ENCODE measurements around the gene MYL9. TPM values are rescaled to one million over a fixed set of nuclear protein-coding genes. Genes with fewer than 3 reads are reported as not detected.
A peak's percentile ranks its signal among the peaks of the same experiment; 100 is the strongest.

MYL9 gene
- total RNA-seq (579 and 882 TPM in 2 replicates), polyA plus RNA-seq (1,085 and 1,624 TPM in 2 replicates)

DNA sequence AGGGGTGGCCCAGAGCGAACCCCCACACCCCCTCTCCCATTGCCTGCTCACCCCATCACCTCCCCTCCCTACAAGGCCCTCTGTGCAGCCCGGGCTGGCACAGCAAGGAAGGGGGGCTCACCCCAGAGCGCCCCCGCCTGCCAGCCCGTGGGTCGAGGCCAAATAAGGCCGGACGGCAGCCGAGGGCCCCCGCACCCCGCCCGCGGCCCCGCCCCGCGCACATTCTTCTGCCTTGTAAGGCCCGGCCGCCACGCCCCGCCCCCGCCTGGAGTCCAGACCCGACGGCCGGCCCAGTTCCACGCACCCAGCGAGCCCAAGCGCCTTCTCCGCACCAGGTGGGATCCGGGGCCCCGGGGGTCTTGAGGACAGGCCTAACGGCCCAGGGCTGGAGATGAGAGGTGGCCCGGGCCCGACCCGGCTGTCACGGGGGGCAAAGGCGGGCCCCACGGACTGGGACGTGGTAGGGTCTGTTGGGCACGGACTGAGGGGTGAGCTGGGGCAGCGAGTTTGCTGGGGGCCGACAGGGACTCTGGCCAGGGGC, at the start of gene MYL9:
TSS of gene MYL9 (plus strand) at position 293 of the 541 bp plus-strand sequence. CDS start 3,366 bp downstream, outside the sequence.
- peak within 1 kb of the TSS; percentile 67 for H3K4me3 ChIP-seq
- peak within 1 kb of the TSS; percentile 100 for H3K27ac ChIP-seq
- peaks cover 39% of the 10 kb centered on the region for H3K4me1 ChIP-seq (ENCODE audit: low read depth)

DNA sequence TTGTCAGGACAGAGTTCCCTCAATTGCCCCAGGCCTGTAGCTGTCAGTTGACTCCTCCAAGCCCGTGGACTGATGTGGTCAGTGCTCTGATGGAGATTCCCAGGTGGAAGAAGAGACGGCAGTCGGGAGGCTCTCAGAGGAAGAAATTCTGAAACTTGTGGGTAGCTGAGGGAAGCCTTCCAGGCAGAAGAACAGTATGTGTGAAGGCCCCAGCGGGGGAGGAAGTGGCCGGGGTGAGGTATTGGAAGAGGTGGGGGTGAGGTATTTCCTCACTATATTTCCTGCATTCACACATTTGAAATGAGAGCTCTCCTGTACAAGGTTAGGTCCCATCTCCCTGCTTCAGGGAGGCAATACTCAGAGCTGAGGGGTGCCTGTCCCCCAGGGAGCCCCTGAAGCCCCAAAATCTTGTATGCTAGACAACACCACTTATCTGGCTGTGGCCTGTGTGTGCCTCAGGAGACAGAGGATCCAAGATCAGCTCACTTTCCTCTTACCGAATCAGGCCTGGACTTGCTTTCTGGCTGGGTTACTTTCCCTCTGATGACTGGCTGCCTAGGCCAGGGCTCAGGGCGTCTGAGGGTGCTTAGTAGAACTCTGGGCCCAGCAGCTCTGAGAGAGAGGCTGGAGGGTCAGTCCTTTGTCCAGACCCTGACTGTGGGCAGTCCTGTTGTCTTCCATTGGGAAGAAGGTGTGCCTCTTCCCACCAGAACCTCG, 49.3 kb upstream of the MYL9 start:
- H3K36me3 ChIP-seq = no peaks in the 10 kb centered on the region
- TF ChIP-seq CTCF (IDR thresholded peaks at IDR 0.05; ENCODE audit: low read depth, low read length) = no peak
- H3K4me1 ChIP-seq (ENCODE audit: low read depth) = peaks cover 8% of the 10 kb centered on the region
- peak overlapping the region; percentile 51 for H3K27ac ChIP-seq
- H3K4me3 ChIP-seq = no peak overlapping the region
- H3K27me3 ChIP-seq = no peaks in the 10 kb centered on the region
- peak in 1 of 2 donors; percentile 63 for DNase-seq (ENCODE audit: low read depth in 1 of 2, low spot score in 1 of 2)
- no peaks in the 10 kb centered on the region for H3K9me3 ChIP-seq (ENCODE audit: low read depth)

More for the DNA sequence above, at the start of gene MYL9:
- peak; percentile 90 to 96 for DNase-seq (ENCODE audit: low read depth in 1 of 2, low spot score in 1 of 2)
- H3K27me3 ChIP-seq = no peaks in the 10 kb centered on the region
- no peaks in the 10 kb centered on the region for H3K9me3 ChIP-seq (ENCODE audit: low read depth)
- peaks cover 14% of the 10 kb centered on the region for H3K36me3 ChIP-seq
- TF ChIP-seq CTCF (IDR thresholded peaks at IDR 0.05; ENCODE audit: low read depth, low read length) = no peak

DNA sequence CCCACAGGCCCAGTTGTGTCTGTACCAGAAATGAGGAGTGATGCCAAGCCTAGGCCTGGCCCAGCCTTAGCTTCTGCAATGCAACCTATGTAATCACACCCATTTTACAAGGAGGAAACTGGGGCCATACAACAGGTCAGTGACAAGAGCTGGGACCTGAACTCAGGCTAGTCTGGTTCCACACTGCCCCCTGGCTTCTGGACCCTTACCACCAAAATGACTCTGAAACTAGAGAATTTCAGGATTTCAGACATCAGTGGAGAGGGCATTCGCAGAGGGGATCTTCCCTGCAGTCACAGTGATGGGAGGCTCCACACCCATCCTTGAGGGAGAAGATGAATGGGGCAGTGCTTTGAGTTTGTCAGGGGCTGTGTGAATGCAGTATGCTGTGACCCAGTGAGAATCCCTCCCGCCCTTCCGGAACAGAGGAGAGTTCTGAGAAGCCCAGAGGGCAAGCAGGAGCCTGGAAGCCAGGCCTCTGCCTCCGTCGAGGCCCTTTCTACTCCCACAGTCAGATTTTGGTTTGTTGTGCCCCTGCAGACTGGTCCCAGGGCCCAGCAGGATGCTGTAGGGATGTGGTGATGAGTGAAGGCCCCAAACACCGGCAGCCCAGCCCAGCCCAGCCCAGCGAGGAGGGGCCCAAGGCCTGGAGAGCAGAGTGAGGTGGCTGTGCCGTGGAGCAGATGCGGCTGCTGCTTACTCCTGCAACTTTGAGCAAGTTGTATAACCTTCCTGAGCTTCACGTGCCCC, 48.1 kb upstream of the MYL9 start:
- H3K27me3 ChIP-seq = no peaks in the 10 kb centered on the region
- H3K4me3 ChIP-seq = no peak overlapping the region
- no peaks in the 10 kb centered on the region for H3K36me3 ChIP-seq
- peak overlapping the region; percentile 50 for H3K27ac ChIP-seq
- peak; percentile 20 for TF ChIP-seq CTCF (IDR thresholded peaks at IDR 0.05; ENCODE audit: low read depth, low read length)
- H3K9me3 ChIP-seq (ENCODE audit: low read depth) = no peaks in the 10 kb centered on the region
- no peak for DNase-seq (ENCODE audit: low read depth in 1 of 2, low spot score in 1 of 2)
- H3K4me1 ChIP-seq (ENCODE audit: low read depth) = peaks cover 19% of the 10 kb centered on the region

GRCh38 chr20:36493801-36494114, 47.6 kb upstream of the MYL9 start:
- Histone ChIP-seq H3K9me3 (ENCODE audit: low read depth) (no peaks in the 10 kb centered on the region), H3K4me3 (no peak overlapping the region), H3K27me3 (no peaks in the 10 kb centered on the region), H3K4me1 (ENCODE audit: low read depth) (peaks cover 24% of the 10 kb centered on the region), H3K36me3 (no peaks in the 10 kb centered on the region), H3K27ac (peak overlapping the region; percentile 50)
- TF ChIP-seq CTCF (IDR thresholded peaks at IDR 0.05; ENCODE audit: low read depth, low read length) = no peak
- peak in 1 of 2 donors; percentile 76 for DNase-seq (ENCODE audit: low read depth in 1 of 2, low spot score in 1 of 2)

GRCh38 chr20:36496707-36497669, 44.3 kb upstream of the MYL9 start:
- no peaks in the 10 kb centered on the region for H3K27me3 ChIP-seq
- no peaks in the 10 kb centered on the region for H3K9me3 ChIP-seq (ENCODE audit: low read depth)
- no peak overlapping the region for H3K4me3 ChIP-seq
- DNase-seq (ENCODE audit: low read depth in 1 of 2, low spot score in 1 of 2) = no peak
- TF ChIP-seq CTCF (IDR thresholded peaks at IDR 0.05; ENCODE audit: low read depth, low read length) = no peak
- H3K36me3 ChIP-seq = peaks cover 15% of the 10 kb centered on the region
- peaks cover 18% of the 10 kb centered on the region for H3K4me1 ChIP-seq (ENCODE audit: low read depth)
- H3K27ac ChIP-seq = peak overlapping the region; percentile 83

All from cardiac muscle cell (in vitro differentiated cells and primary cell).